HUDEP-2 (cell line): ENCODE results near the gene ADGRG3.
"Not testable (repeated sequence)": the region's sequence is repeated elsewhere in the genome, so short reads cannot be mapped to it uniquely, and the experiment has no call there.

Experiments used
- DNase-seq, 76 experiments: peaks; one replicate each; lab custom pipeline; 2025; ENCODE audit not compliant: unreplicated experiment in 76 of 76; lab: John Stamatoyannopoulos, UW

ADGRG3 gene

GRCh38 chr16:57711346-57711745 is 43.2 kb downstream of the ADGRG3 start:
- no peak for DNase-seq

GRCh38 chr16:57711993-57712392 is 43.9 kb downstream of the ADGRG3 start:
- no peak for DNase-seq

GRCh38 chr16:57712569-57712968 is 44.5 kb downstream of the ADGRG3 start:
- DNase-seq = not testable (repeated sequence)

- DNase-seq = no peak
Measured at GRCh38 chr16:57713596-57713995, 45.5 kb downstream of the ADGRG3 start.

- no peak for DNase-seq
Measured at GRCh38 chr16:57714047-57714446, 45.9 kb downstream of the ADGRG3 start.

GRCh38 chr16:57720142-57720575 is 52.1 kb downstream of the ADGRG3 start:
- peak in 64 of 76 experiments; percentile 9 to 76 (median 50) for DNase-seq

- DNase-seq = no peak
Measured at GRCh38 chr16:57721356-57722209, 53.5 kb downstream of the ADGRG3 start.

GRCh38 chr16:57722210-57722499 is 54.0 kb downstream of the ADGRG3 start:
- DNase-seq = no peak

GRCh38 chr16:57722651-57723050 is 54.5 kb downstream of the ADGRG3 start:
- DNase-seq = no peak

- no peak for DNase-seq
Measured at GRCh38 chr16:57723170-57723569, 55.1 kb downstream of the ADGRG3 start.

- no peak for DNase-seq
Measured at GRCh38 chr16:57724531-57724930, 56.4 kb downstream of the ADGRG3 start.

GRCh38 chr16:57725151-57725550 is 57.0 kb downstream of the ADGRG3 start:
- no peak for DNase-seq

- DNase-seq = peak in 2 of 76 experiments; percentile 4 to 7
Measured at GRCh38 chr16:57725554-57725953, 57.4 kb downstream of the ADGRG3 start.

- no peak for DNase-seq
Measured at GRCh38 chr16:57725976-57726375, 57.9 kb downstream of the ADGRG3 start.

GRCh38 chr16:57726433-57726947 is 58.4 kb downstream of the ADGRG3 start:
- no peak for DNase-seq

- no peak for DNase-seq
Measured at GRCh38 chr16:57727610-57728009, 59.5 kb downstream of the ADGRG3 start.

- no peak for DNase-seq
Measured at GRCh38 chr16:57728336-57729181, 60.5 kb downstream of the ADGRG3 start.

GRCh38 chr16:57729182-57729484 is 61.0 kb downstream of the ADGRG3 start:
- no peak for DNase-seq

GRCh38 chr16:57729852-57730251 is 61.7 kb downstream of the ADGRG3 start:
- DNase-seq = not testable (repeated sequence)

- no peak for DNase-seq
Measured at GRCh38 chr16:57730771-57731730, 62.9 kb downstream of the ADGRG3 start.

GRCh38 chr16:57732037-57732436 is 63.9 kb downstream of the ADGRG3 start:
- DNase-seq = no peak
